HEK293 (cell line): Measurements from ENCODE around the gene CDH11.

Source experiments
- CTCF ChIA-PET: fragments of 350-600 bp; formaldehyde crosslinking; extraction: SDS; loops from one replicate; lab custom pipeline; 2021; ENCODE audit warnings: antibody characterized with exemption; lab: Yijun Ruan, JAX
- POLR2A ChIA-PET: fragments of 300-600 bp; formaldehyde crosslinking; extraction: SDS; loops from one replicate; lab custom pipeline; 2020; ENCODE audit warnings: antibody characterized with exemption, inconsistent platforms; lab: Yijun Ruan, JAX
- H3K27ac ChIP-seq: fragments of 200-500 bp; sonication (Bioruptor generic); 2 replicates; pipeline ENCODE4 v1.5.1; 2014; ENCODE audit warnings: low read depth, low read length, control low read depth, inconsistent platforms; ENCODE audit errors: extremely low read depth
- H3K36me3 ChIP-seq, 2 experiments: fragments of 200-500 bp in 1 of 2; sonication (Bioruptor generic) in 1 of 2; 1 replicate in 1 of 2; 2 replicates in 1 of 2; pipeline ENCODE4 v1.5.1; 2014 to 2017; ENCODE audit warnings: inconsistent platforms in 2 of 2, low read length in 2 of 2; ENCODE audit not compliant: control insufficient read depth in 2 of 2, insufficient read depth in 1 of 2
- H3K4me1 ChIP-seq: fragments of 200-500 bp; sonication (Bioruptor generic); 2 replicates; pipeline ENCODE4 v1.5.1; 2014; ENCODE audit warnings: mild to moderate bottlenecking, low read length, inconsistent platforms; ENCODE audit not compliant: control insufficient read depth, insufficient read depth
- H3K4me3 ChIP-seq: 2 replicates; pipeline ENCODE4 v1.5.1; 2011; ENCODE audit warnings: low read depth, mild to moderate bottlenecking, control low read depth, low read length, moderate library complexity
- H3K9me3 ChIP-seq: fragments of 200-500 bp; sonication (Bioruptor generic); 2 replicates; pipeline ENCODE4 v1.5.1; 2014; ENCODE audit warnings: low read depth, low read length, inconsistent platforms; ENCODE audit not compliant: control insufficient read depth, insufficient read depth
- HOXA7 ChIP-seq: sonication (generic); formaldehyde crosslinking; IDR thresholded peaks from 2 replicates; pipeline ENCODE4 v1.8.1; 2022; ENCODE audit warnings: missing genetic modification reagents, borderline replicate concordance
- MZF1 ChIP-seq: fragments of 450-650 bp; formaldehyde crosslinking; IDR thresholded peaks from 2 replicates; pipeline ENCODE4 v1.5.1; 2017; ENCODE audit warnings: missing biosample characterization, missing genetic modification characterization, borderline replicate concordance
- PRDM1 ChIP-seq: fragments of 450-650 bp; formaldehyde crosslinking; IDR thresholded peaks from 2 replicates; pipeline ENCODE4; 2016; ENCODE audit warnings: missing biosample characterization, missing genetic modification characterization
- PRDM6 ChIP-seq: fragments of 450-650 bp; formaldehyde crosslinking; IDR thresholded peaks from 2 replicates; pipeline ENCODE4 v1.5.1; 2017; ENCODE audit warnings: missing biosample characterization, missing genetic modification characterization
- ZFHX2 ChIP-seq: fragments of 450-650 bp; formaldehyde crosslinking; conservative IDR thresholded peaks from 2 replicates; pipeline ENCODE4 v1.5.1; 2016; ENCODE audit warnings: missing biosample characterization, missing genetic modification characterization
- ZNF112 ChIP-seq: fragments of 450-650 bp; formaldehyde crosslinking; IDR thresholded peaks from 2 replicates; pipeline ENCODE4 v1.5.0; 2017; ENCODE audit warnings: missing biosample characterization, missing genetic modification characterization
- ZNF114 ChIP-seq: fragments of 450-650 bp; formaldehyde crosslinking; IDR thresholded peaks from 2 replicates; pipeline ENCODE4 v1.5.0; 2017; ENCODE audit warnings: missing biosample characterization, missing genetic modification characterization
- ZNF157 ChIP-seq: fragments of 450-650 bp; formaldehyde crosslinking; IDR thresholded peaks from 2 replicates; pipeline ENCODE4 v1.5.1; 2016; ENCODE audit warnings: missing biosample characterization, missing genetic modification characterization
- ZNF23 ChIP-seq: fragments of 450-650 bp; formaldehyde crosslinking; IDR thresholded peaks from 2 replicates; pipeline ENCODE4 v1.5.1; 2016; ENCODE audit warnings: missing biosample characterization, missing genetic modification characterization, borderline replicate concordance
- ZNF274 ChIP-seq, 2 experiments: fragments of 200-500 bp in 1 of 2; fragments of 450-650 bp in 1 of 2; sonication (Bioruptor generic) in 1 of 2; formaldehyde crosslinking in 1 of 2; IDR thresholded peaks; 2 replicates each; pipeline versions ENCODE4 v1.5.1 to v1.6.1; 2014 to 2016; ENCODE audit warnings: borderline replicate concordance in 1 of 2, inconsistent platforms in 1 of 2, low read length in 1 of 2, missing biosample characterization in 1 of 2, missing genetic modification characterization in 1 of 2
- ZNF280D ChIP-seq: fragments of 450-650 bp; formaldehyde crosslinking; IDR thresholded peaks from 2 replicates; pipeline ENCODE4 v1.5.1; 2016; ENCODE audit warnings: missing biosample characterization, missing genetic modification characterization
- ZNF302 ChIP-seq: fragments of 450-650 bp; formaldehyde crosslinking; IDR thresholded peaks from 2 replicates; pipeline ENCODE4 v1.5.1; 2016; ENCODE audit warnings: missing biosample characterization, missing genetic modification characterization, low read depth
- ZNF366 ChIP-seq: fragments of 450-650 bp; formaldehyde crosslinking; conservative IDR thresholded peaks from 2 replicates; pipeline ENCODE4 v1.5.1; 2016; ENCODE audit warnings: missing biosample characterization, missing genetic modification characterization
- ZNF488 ChIP-seq: fragments of 450-650 bp; formaldehyde crosslinking; IDR thresholded peaks from 2 replicates; pipeline ENCODE4 v1.5.1; 2016; ENCODE audit warnings: missing biosample characterization, missing genetic modification characterization
- ZNF518A ChIP-seq: fragments of 450-650 bp; formaldehyde crosslinking; conservative IDR thresholded peaks from 2 replicates; pipeline ENCODE4 v1.5.1; 2016; ENCODE audit warnings: low read depth, missing biosample characterization, missing genetic modification characterization
- ZNF561 ChIP-seq: fragments of 450-650 bp; IDR thresholded peaks from 2 replicates; pipeline ENCODE4 v1.5.1; 2018; ENCODE audit warnings: missing biosample characterization, missing genetic modification characterization, borderline replicate concordance
- ZNF580 ChIP-seq: fragments of 450-650 bp; formaldehyde crosslinking; IDR thresholded peaks from 2 replicates; pipeline ENCODE4 v1.5.1; 2016; ENCODE audit warnings: missing biosample characterization, missing genetic modification characterization
- ZNF610 ChIP-seq: fragments of 450-650 bp; formaldehyde crosslinking; IDR thresholded peaks from 2 replicates; pipeline ENCODE4 v1.5.1; 2016; ENCODE audit warnings: missing biosample characterization, missing genetic modification characterization, borderline replicate concordance
- ZNF624 ChIP-seq: fragments of 450-650 bp; formaldehyde crosslinking; IDR thresholded peaks from 2 replicates; pipeline ENCODE4 v1.5.1; 2017; ENCODE audit warnings: missing biosample characterization, missing genetic modification characterization
- ZNF645 ChIP-seq: fragments of 450-650 bp; formaldehyde crosslinking; IDR thresholded peaks from 2 replicates; pipeline ENCODE4; 2016; ENCODE audit warnings: missing biosample characterization, missing genetic modification characterization
- ZNF747 ChIP-seq: fragments of 450-650 bp; formaldehyde crosslinking; IDR thresholded peaks from 2 replicates; pipeline ENCODE4 v1.5.1; 2016; ENCODE audit warnings: missing biosample characterization, missing genetic modification characterization
- ZNF792 ChIP-seq: fragments of 450-650 bp; formaldehyde crosslinking; IDR thresholded peaks from 2 replicates; pipeline ENCODE4 v1.5.1; 2016; ENCODE audit warnings: missing biosample characterization, missing genetic modification characterization
- ZNF843 ChIP-seq: fragments of 450-650 bp; formaldehyde crosslinking; IDR thresholded peaks from 2 replicates; pipeline ENCODE4 v1.5.1; 2016; ENCODE audit warnings: missing biosample characterization, missing genetic modification characterization

CDH11 gene

GRCh38 chr16:65016754-65017153 is 105.1 kb downstream of the CDH11 start (continued):
- no peak for TF ChIP-seq ZNF488 (tag by site-specific recombination)
- TF ChIP-seq ZNF366 (tag by site-specific recombination), result no peak
- TF ChIP-seq ZNF302 (tag by site-specific recombination), result no peak
- TF ChIP-seq PRDM6 (tag by site-specific recombination), result no peak
- TF ChIP-seq ZNF280D (tag by site-specific recombination), result no peak
- no peak for TF ChIP-seq ZFHX2
- no peak for TF ChIP-seq ZNF792 (tag by site-specific recombination)
- no peak for TF ChIP-seq ZNF518A
- TF ChIP-seq MZF1 (tag by site-specific recombination), result no peak
- no peak for TF ChIP-seq ZNF645 (tag by site-specific recombination)
- TF ChIP-seq ZNF114 (tag by site-specific recombination), result no peak

GRCh38 chr16:65015599-65015998 is 106.3 kb downstream of the CDH11 start:
- H3K4me1 ChIP-seq, result no peaks in the 10 kb centered on the region
- H3K27ac ChIP-seq, result no peak overlapping the region
- no peaks in the 10 kb centered on the region for H3K36me3 ChIP-seq
- CTCF ChIA-PET, result no interaction called here
- POLR2A ChIA-PET, result no interaction called here
- no peaks in the 10 kb centered on the region for H3K9me3 ChIP-seq
- no peak overlapping the region for H3K4me3 ChIP-seq
- TF ChIP-seq ZNF274 (IDR thresholded peaks at IDR 0.05; ENCODE audit: low read length) (no peak), ZNF274 (tag by site-specific recombination; IDR thresholded peaks at IDR 0.05; ENCODE audit: borderline replicate concordance) (no peak), ZNF747 (tag by site-specific recombination) (no peak), ZNF843 (tag by site-specific recombination) (no peak), HOXA7 (no peak), ZNF580 (tag by site-specific recombination) (no peak), ZNF610 (tag by site-specific recombination) (no peak), ZNF624 (tag by site-specific recombination) (no peak), PRDM1 (no peak), PRDM6 (tag by site-specific recombination) (no peak), ZNF23 (no peak), ZNF157 (tag by site-specific recombination) (no peak), ZNF112 (tag by site-specific recombination) (no peak), ZNF561 (tag by site-specific recombination) (no peak)
